B cell (primary cell): ENCODE measurements around the gene PSMF1. TPM values are rescaled to one million over a fixed set of nuclear protein-coding genes. Genes with fewer than 3 reads are reported as not detected.

ENCODE experiments used
- ATAC-seq: fragments of 200-7000 bp; cut with Tn5 transposase; one replicate; pipeline ENCODE4 v1.10.0; 2021; ENCODE audit warnings: low read depth, mild to moderate bottlenecking, moderate number of reproducible peaks, moderate library complexity
- CTCF ChIA-PET: fragments of 350-600 bp; sonication (Branson Sonifier 250); formaldehyde crosslinking; loops from one replicate; lab custom pipeline; 2021; ENCODE audit warnings: antibody characterized with exemption, inconsistent platforms; lab: Charles Lee
- POLR2A ChIA-PET: fragments of 350-600 bp; sonication (Branson Sonifier 250); formaldehyde crosslinking; loops from one replicate; lab custom pipeline; 2021; ENCODE audit warnings: antibody characterized with exemption; lab: Charles Lee
- DNase-seq: peaks from one replicate; pipeline ENCODE4 v3.0.0; 2013
- H2AFZ ChIP-seq: 2 replicates; pipeline ENCODE4 v1.6.1; 2012; ENCODE audit warnings: mild to moderate bottlenecking, low read depth, low read length; ENCODE audit not compliant: insufficient read depth, poor library complexity, severe bottlenecking
- H3K27ac ChIP-seq, 2 donors: 1 replicate in 1 of 2; 2 replicates in 1 of 2; pipeline ENCODE4 v1.5.1; 2012 to 2013; ENCODE audit warnings: low read length in 2 of 2, mild to moderate bottlenecking in 2 of 2, moderate library complexity in 1 of 2
- H3K27me3 ChIP-seq, 4 experiments: fragments of 200-600 bp in 1 of 4; sonication (generic) in 1 of 4; replicated peaks in 1 of 4; 1 replicate in 2 of 4; 2 replicates in 2 of 4; pipeline versions ENCODE4 v1.6.1 to v1.7.0; 2013 to 2016; ENCODE audit warnings: low read length in 3 of 4, mild to moderate bottlenecking in 2 of 4, mixed read lengths in 1 of 4, moderate library complexity in 1 of 4; ENCODE audit not compliant: insufficient read depth in 4 of 4, control insufficient read depth in 3 of 4; ENCODE audit errors: control extremely low read depth in 1 of 4
- H3K36me3 ChIP-seq, 2 experiments: replicated peaks in 1 of 2; 1 replicate in 1 of 2; 2 replicates in 1 of 2; pipeline versions ENCODE4 v1.6.1 to v1.7.1; 2013; ENCODE audit warnings: low read length in 1 of 2; ENCODE audit not compliant: insufficient read depth in 2 of 2, control insufficient read depth in 1 of 2; ENCODE audit errors: control extremely low read depth in 1 of 2, extremely low read depth in 1 of 2
- H3K4me1 ChIP-seq, 2 donors: fragments of 200-600 bp in 1 of 2; sonication (generic) in 1 of 2; 1 replicate in 1 of 2; 2 replicates in 1 of 2; pipeline versions ENCODE4 v1.5.1 to v1.6.1; 2013 to 2017; ENCODE audit warnings: low read length in 2 of 2; ENCODE audit not compliant: control insufficient read depth in 2 of 2, insufficient read depth in 2 of 2
- H3K4me2 ChIP-seq: replicated peaks from 2 replicates; pipeline ENCODE3; 2012; ENCODE audit warnings: mild to moderate bottlenecking, low read depth, low read length; ENCODE audit not compliant: poor library complexity, severe bottlenecking
- H3K4me3 ChIP-seq, 5 experiments: fragments of 200-600 bp in 1 of 5; sonication (generic) in 1 of 5; 1 replicate in 3 of 5; 2 replicates in 2 of 5; pipeline versions ENCODE4 v1.5.1 to v1.7.0; 2011 to 2016; ENCODE audit warnings: low read length in 4 of 5, mild to moderate bottlenecking in 4 of 5, low read depth in 2 of 5, control low read depth in 1 of 5, moderate library complexity in 1 of 5; ENCODE audit not compliant: insufficient read depth in 1 of 5; ENCODE audit errors: control extremely low read depth in 1 of 5, extremely low read depth in 1 of 5
- H3K79me2 ChIP-seq: fragments of 200-600 bp; sonication (generic); one replicate; pipeline ENCODE4 v1.6.0; 2016; ENCODE audit warnings: low read length; ENCODE audit not compliant: control insufficient read depth, insufficient read depth
- H3K9ac ChIP-seq: fragments of 200-600 bp; sonication (generic); 2 replicates; pipeline ENCODE4 v1.6.1; 2017; ENCODE audit warnings: mild to moderate bottlenecking, low read length, moderate library complexity
- H3K9me3 ChIP-seq, 3 donors: one replicate each; pipeline versions ENCODE4 v1.6.1 to v1.7.1; 2013; ENCODE audit warnings: low read length in 2 of 3; ENCODE audit not compliant: control insufficient read depth in 2 of 3, insufficient read depth in 1 of 3; ENCODE audit errors: control extremely low read depth in 1 of 3
- H4K20me1 ChIP-seq: 2 replicates; pipeline ENCODE4 v1.6.0; 2012; ENCODE audit warnings: mild to moderate bottlenecking, low read length; ENCODE audit not compliant: insufficient read depth, control insufficient read depth, poor library complexity, severe bottlenecking
- H3K27ac Mint-ChIP-seq: one replicate; pipeline ENCODE4 v1.8.0; 2021; ENCODE audit warnings: mixed read lengths
- H3K27me3 Mint-ChIP-seq: one replicate; pipeline ENCODE4 v1.8.0; 2021; ENCODE audit warnings: mixed read lengths
- H3K4me1 Mint-ChIP-seq: one replicate; pipeline ENCODE4 v1.8.0; 2021; ENCODE audit warnings: mixed read lengths
- H3K4me3 Mint-ChIP-seq: one replicate; pipeline ENCODE4 v1.8.0; 2021; ENCODE audit warnings: mixed read lengths
- H3K9me3 Mint-ChIP-seq: one replicate; pipeline ENCODE4 v1.8.0; 2022; ENCODE audit warnings: mixed read lengths; ENCODE audit not compliant: insufficient read depth
- EZH2 ChIP-seq: IDR thresholded peaks from 2 replicates; pipeline ENCODE4 v1.6.1; 2012; ENCODE audit warnings: borderline replicate concordance, low read depth, mild to moderate bottlenecking, moderate library complexity, low read length; ENCODE audit not compliant: insufficient read depth, poor library complexity, severe bottlenecking
- WGBS: methylation state at CpG from one replicate; pipeline ENCODE4 v1.1.5; 2013; ENCODE audit warnings: missing lambda C conversion rate; ENCODE audit not compliant: insufficient coverage; 5-methylcytosine and 5-hydroxymethylcytosine counted together
- intact Hi-C: fragments of 100-400 bp; cut with micrococcal nuclease; formaldehyde crosslinking; loops from one replicate; pipeline ENCODE4 v1.10.0; 2022
- polyA plus RNA-seq: library from polyadenylated mRNA; depleted of rRNA; stranded (reverse); fragments of >200 nt; gene quantifications from 2 replicates; pipeline ENCODE4 v1.2.3, GENCODE V29; 2012
- total RNA-seq, 2 donors: library from RNA; stranded (reverse); fragments of 120-200 nt in 1 of 2; gene quantifications; 1 replicate in 1 of 2; 2 replicates in 1 of 2; pipeline versions ENCODE4 v1.2.3 to v1.2.4, GENCODE V29; 2013 to 2022
- TF ChIP-seq, protein P1 (sequence below): fragments of 200-600 bp; IDR thresholded peaks from one replicate; pipeline ENCODE4 v1.8.0; 2022; ENCODE audit warnings: antibody characterized with exemption, mild to moderate bottlenecking

Gene PSMF1
- total and polyA plus RNA-seq, 2 donors (not counting 1 experiment from before 2014, with no cell fraction given), result 113 to 132 TPM

GRCh38 chr20:1196634-1197033 is 78.2 kb downstream of the PSMF1 start:
- POLR2A ChIA-PET, result no interaction called here
- intact Hi-C loops, result no loop called here
- TF ChIP-seq EZH2, result no peak
- TF ChIP-seq, protein P1, sequence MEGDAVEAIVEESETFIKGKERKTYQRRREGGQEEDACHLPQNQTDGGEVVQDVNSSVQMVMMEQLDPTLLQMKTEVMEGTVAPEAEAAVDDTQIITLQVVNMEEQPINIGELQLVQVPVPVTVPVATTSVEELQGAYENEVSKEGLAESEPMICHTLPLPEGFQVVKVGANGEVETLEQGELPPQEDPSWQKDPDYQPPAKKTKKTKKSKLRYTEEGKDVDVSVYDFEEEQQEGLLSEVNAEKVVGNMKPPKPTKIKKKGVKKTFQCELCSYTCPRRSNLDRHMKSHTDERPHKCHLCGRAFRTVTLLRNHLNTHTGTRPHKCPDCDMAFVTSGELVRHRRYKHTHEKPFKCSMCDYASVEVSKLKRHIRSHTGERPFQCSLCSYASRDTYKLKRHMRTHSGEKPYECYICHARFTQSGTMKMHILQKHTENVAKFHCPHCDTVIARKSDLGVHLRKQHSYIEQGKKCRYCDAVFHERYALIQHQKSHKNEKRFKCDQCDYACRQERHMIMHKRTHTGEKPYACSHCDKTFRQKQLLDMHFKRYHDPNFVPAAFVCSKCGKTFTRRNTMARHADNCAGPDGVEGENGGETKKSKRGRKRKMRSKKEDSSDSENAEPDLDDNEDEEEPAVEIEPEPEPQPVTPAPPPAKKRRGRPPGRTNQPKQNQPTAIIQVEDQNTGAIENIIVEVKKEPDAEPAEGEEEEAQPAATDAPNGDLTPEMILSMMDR, result no peak
- CTCF ChIA-PET, result no interaction called here
- Mint-ChIP-seq H3K4me1 (no peaks in the 10 kb centered on the region), H3K27me3 (peaks cover 29% of the 10 kb centered on the region), H3K4me3 (no peak overlapping the region), H3K9me3 (peaks cover 4% of the 10 kb centered on the region), H3K27ac (no peak overlapping the region)
- H3K9ac ChIP-seq, result no peak overlapping the region
- H3K9me3 ChIP-seq, result no peaks in the 10 kb centered on the region
- no peaks in the 10 kb centered on the region for H3K4me1 ChIP-seq
- peaks cover 0 to 7% (median 0%) of the 10 kb centered on the region in 4 experiments for H3K27me3 ChIP-seq
- H4K20me1 ChIP-seq, result no peaks in the 10 kb centered on the region
- no peak overlapping the region for H2AFZ ChIP-seq
- DNase-seq, result no peak
- ATAC-seq, result no peak
- no peaks in the 10 kb centered on the region for H3K36me3 ChIP-seq
- H3K4me3 ChIP-seq, result no peak overlapping the region
- no peak overlapping the region for H3K27ac ChIP-seq
- H3K4me2 ChIP-seq, result no peak overlapping the region
- 100% methylated on average over 1 of the region's 2 CpGs for WGBS
- no peaks in the 10 kb centered on the region for H3K79me2 ChIP-seq

- Histone ChIP-seq H3K79me2 (no peaks in the 10 kb centered on the region), H2AFZ (no peak overlapping the region), H3K4me3 (no peak overlapping the region), H3K27ac (no peak overlapping the region), H4K20me1 (no peaks in the 10 kb centered on the region), H3K9me3 (no peaks in the 10 kb centered on the region), H3K36me3 (no peaks in the 10 kb centered on the region), H3K9ac (no peak overlapping the region), H3K4me1 (no peaks in the 10 kb centered on the region), H3K4me2 (no peak overlapping the region), H3K27me3 (peaks cover 0 to 9% (median 0%) of the 10 kb centered on the region in 4 experiments)
- ChIA-PET CTCF (no interaction called here), POLR2A (no interaction called here)
- ATAC-seq (no peak), DNase-seq (no peak)
- Mint-ChIP-seq H3K4me3 (no peak overlapping the region), H3K27me3 (peaks cover 33% of the 10 kb centered on the region), H3K9me3 (peaks cover 4% of the 10 kb centered on the region), H3K27ac (no peak overlapping the region), H3K4me1 (no peaks in the 10 kb centered on the region)
- TF ChIP-seq, protein P1, result no peak
- no peak for TF ChIP-seq EZH2
- WGBS, result 100% methylated on average over 4 of the region's 7 CpGs
- intact Hi-C loops, result no loop called here
Measured at GRCh38 chr20:1197801-1198200, 79.4 kb downstream of the PSMF1 start.
